Right ventricle myocardium inferior (tissue), 1 donor: ENCODE data around the gene PREX1. TPM values are rescaled to one million over a fixed set of nuclear protein-coding genes. Genes with fewer than 3 reads are reported as not detected.
A peak's percentile ranks its signal among the peaks of the same experiment; 100 is the strongest.
"Not testable (repeated sequence)": the region's sequence is repeated elsewhere in the genome, so short reads cannot be mapped to it uniquely, and the experiment has no call there.

ENCODE experiments used
- ATAC-seq: fragments of 200-7000 bp; cut with Tn5 transposase; one replicate; pipeline ENCODE4 v1.9.1; 2020; ENCODE audit warnings: mild to moderate bottlenecking, moderate library complexity
- DNase-seq: peaks from one replicate; pipeline ENCODE4 v3.0.0; 2021; ENCODE audit errors: missing footprints
- intact Hi-C: fragments of 100-400 bp; cut with DNase I; formaldehyde crosslinking; loops from one replicate; pipeline ENCODE4 v1.11.0; 2022
- total RNA-seq: library from RNA; stranded (reverse); fragmentation: NEBNext Ultra II Directional; extraction: Animal tissue kit (Norgen Biotek cat#: 25700); gene quantifications from one replicate; pipeline ENCODE4 v1.2.1, GENCODE V29; 2021
- donor health status: DM: no; HTN: yes; CAD: no; lungs with severe emphysema.

Gene PREX1
- total RNA-seq, 1 donor from 2014 or later, result 11.0 TPM

GRCh38 chr20:48819089-48819488 lies 8.7 kb downstream of the PREX1 start:
- ATAC-seq (no peak), DNase-seq (no peak)
- intact Hi-C loops, result no loop called here

- intact Hi-C loops, result no loop called here
- ATAC-seq, result no peak
- DNase-seq, result no peak
Measured at GRCh38 chr20:48818481-48818987, 9.3 kb downstream of the PREX1 start.

- ATAC-seq, result no peak
- DNase-seq, result no peak
- intact Hi-C loops, result no loop called here
Measured at GRCh38 chr20:48818031-48818370, 9.8 kb downstream of the PREX1 start.

GRCh38 chr20:48817367-48818030 lies 10.3 kb downstream of the PREX1 start:
- no peak for DNase-seq
- ATAC-seq, result no peak
- intact Hi-C loops, result no loop called here

GRCh38 chr20:48816282-48817205 lies 11.3 kb downstream of the PREX1 start:
- intact Hi-C loops, result no loop called here
- ATAC-seq, result no peak
- no peak for DNase-seq

- intact Hi-C loops, result no loop called here
- no peak for DNase-seq
- no peak for ATAC-seq
Measured at GRCh38 chr20:48815537-48815936, 12.3 kb downstream of the PREX1 start.

GRCh38 chr20:48814633-48815032 lies 13.2 kb downstream of the PREX1 start:
- no peak for DNase-seq
- ATAC-seq, result no peak
- intact Hi-C loops, result no loop called here

- ATAC-seq (no peak), DNase-seq (no peak)
- intact Hi-C loops, result no loop called here
Measured at GRCh38 chr20:48813930-48814546, 13.8 kb downstream of the PREX1 start.

- no peak for ATAC-seq
- no peak for DNase-seq
- intact Hi-C loops, result no loop called here
Measured at GRCh38 chr20:48813446-48813747, 14.4 kb downstream of the PREX1 start.

GRCh38 chr20:48812600-48813445 lies 15.0 kb downstream of the PREX1 start:
- no peak for ATAC-seq
- no peak for DNase-seq
- intact Hi-C loops, result no loop called here

GRCh38 chr20:48812114-48812513 lies 15.7 kb downstream of the PREX1 start:
- ATAC-seq, intact Hi-C loops, DNase-seq: not testable (repeated sequence)

- DNase-seq (no peak), ATAC-seq (no peak)
- intact Hi-C loops, result loop anchor here (5.0 kb wide), 1 partner anchor 127 kb away; no protein-coding TSS in a partner anchor
Measured at GRCh38 chr20:48809673-48810072, 18.1 kb downstream of the PREX1 start.

- DNase-seq, result no peak
- intact Hi-C loops, result loop anchor here (5.0 kb wide), 1 partner anchor 126 kb away; no protein-coding TSS in a partner anchor
- ATAC-seq, result no peak
Measured at GRCh38 chr20:48808382-48809034, 19.3 kb downstream of the PREX1 start.

GRCh38 chr20:48807586-48808381 lies 20.0 kb downstream of the PREX1 start:
- intact Hi-C loops, result loop anchor here (5.0 kb wide), 1 partner anchor 125 kb away; no protein-coding TSS in a partner anchor
- peak; percentile 87 for ATAC-seq
- peak; percentile 79 for DNase-seq

GRCh38 chr20:48807051-48807450 lies 20.7 kb downstream of the PREX1 start:
- intact Hi-C loops, result loop anchor here (5.0 kb wide), 1 partner anchor 125 kb away; no protein-coding TSS in a partner anchor
- no peak for ATAC-seq
- DNase-seq, result no peak

- ATAC-seq (no peak), DNase-seq (no peak)
- intact Hi-C loops, result loop anchor here (5.0 kb wide), 1 partner anchor 123 kb away; no protein-coding TSS in a partner anchor
Measured at GRCh38 chr20:48805716-48806115, 22.1 kb downstream of the PREX1 start.

- DNase-seq, result no peak
- ATAC-seq, result peak; percentile 60
- intact Hi-C loops, result loop anchor here (5.0 kb wide), 1 partner anchor 123 kb away; no protein-coding TSS in a partner anchor
Measured at GRCh38 chr20:48805286-48805685, 22.5 kb downstream of the PREX1 start.
